GM19372 (cell line): ENCODE data around the gene ANO1.

Source experiments
- ATAC-seq: cut with Tn5 transposase; IDR thresholded peaks from one replicate; pipeline ENCODE4 v1.9.1; 2021; ENCODE audit warnings: mild to moderate bottlenecking, low read depth, moderate library complexity; ENCODE audit not compliant: unreplicated experiment

The ANO1 gene

DNA sequence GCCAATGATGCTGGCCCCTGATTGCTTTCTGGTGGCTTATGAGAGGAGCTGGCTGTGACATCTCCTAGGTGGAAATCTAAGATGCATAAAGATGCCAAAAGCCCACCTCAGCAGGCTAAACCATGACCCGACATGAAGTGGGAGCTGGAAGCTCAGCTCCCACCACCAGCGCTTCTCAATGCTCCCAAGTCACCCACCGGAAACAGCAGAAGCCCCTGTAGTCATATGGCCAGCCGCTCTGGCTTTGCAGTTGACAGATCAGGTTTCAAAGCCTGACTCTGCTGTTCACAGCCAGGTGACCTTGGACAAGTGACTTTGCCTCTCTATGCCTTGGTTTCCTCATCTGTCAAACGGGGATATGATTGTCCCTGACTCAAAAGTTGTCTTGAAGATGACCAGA lies 29.1 kb upstream of the ANO1 start:
- ATAC-seq = no peak

DNA sequence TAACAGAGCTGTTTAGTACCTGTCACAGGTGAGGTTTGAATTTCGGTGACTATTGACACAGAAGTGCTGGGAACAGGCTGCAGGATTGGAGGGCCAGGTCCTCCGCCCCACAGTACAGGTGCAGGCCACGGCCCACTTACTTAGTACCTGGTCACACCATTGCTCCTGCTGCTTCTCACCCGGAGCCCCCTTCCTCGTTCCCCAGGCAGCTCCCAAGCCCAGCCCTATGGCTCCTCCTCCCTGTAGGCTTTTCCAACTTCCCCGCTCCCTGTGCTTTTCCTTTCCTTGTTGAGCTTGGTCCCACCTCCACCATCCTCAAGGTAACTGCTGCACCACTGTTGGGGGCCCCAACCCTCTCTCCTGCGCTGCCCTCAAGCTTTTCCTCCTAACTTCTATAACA lies 27.9 kb upstream of the ANO1 start:
- no peak for ATAC-seq

DNA sequence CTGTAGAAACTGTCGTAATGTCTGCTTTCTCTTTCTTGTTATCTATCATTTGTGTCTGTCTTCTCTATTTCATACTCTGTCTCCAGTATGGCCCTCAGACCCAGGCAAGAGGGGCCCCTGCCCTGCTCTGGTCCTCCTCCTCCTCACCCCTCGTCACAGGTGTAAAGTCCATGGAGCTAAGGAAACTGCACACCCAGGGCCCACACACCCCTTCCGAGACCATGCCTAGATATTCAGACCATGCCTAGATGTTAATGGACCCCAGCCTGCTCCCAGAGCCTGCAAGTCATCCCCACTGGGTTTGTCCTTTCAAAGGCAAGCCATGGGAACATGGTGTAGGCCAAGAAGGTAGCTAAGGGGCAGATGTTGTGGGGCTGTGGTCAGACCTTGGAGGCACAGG lies 24.1 kb upstream of the ANO1 start:
- ATAC-seq = no peak

DNA sequence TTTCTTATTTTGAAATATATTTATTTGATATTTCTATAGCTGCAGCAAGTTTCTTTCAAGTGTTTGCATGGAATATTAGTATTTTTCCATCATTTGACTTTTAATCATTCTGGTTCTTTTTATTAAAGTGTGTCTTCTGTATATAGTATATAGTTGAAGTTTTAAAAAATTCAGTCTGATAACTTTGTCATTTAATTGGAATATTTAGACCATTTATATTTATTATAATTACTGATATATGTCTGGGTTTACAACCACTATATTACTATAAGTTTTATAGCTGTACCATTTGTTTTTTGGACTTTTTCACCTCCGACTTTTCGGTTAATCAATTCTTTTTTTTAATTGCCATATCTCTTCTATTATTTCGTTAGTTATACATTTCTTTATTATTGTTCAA lies 22.7 kb upstream of the ANO1 start:
- no peak for ATAC-seq

DNA sequence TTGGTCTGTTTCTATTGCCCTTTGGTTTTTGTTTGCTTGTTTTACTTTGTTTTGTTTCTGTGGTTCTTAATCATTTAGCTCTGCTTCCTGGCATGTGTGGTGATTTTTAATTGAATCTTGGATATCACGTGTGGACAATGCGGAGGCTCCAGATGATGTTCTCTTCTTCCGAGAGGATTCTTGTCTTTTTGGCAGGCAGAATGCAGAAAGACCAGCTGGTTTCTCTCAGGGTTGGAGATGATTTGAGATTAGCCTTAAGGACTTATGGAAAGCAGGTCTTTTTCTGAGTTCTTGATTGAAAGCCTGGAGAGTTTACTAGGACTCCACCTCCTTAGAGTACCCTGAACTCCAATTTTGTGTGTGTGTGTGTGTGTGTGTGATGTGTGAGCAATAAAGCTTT lies 21.0 kb upstream of the ANO1 start:
- ATAC-seq = no peak

DNA sequence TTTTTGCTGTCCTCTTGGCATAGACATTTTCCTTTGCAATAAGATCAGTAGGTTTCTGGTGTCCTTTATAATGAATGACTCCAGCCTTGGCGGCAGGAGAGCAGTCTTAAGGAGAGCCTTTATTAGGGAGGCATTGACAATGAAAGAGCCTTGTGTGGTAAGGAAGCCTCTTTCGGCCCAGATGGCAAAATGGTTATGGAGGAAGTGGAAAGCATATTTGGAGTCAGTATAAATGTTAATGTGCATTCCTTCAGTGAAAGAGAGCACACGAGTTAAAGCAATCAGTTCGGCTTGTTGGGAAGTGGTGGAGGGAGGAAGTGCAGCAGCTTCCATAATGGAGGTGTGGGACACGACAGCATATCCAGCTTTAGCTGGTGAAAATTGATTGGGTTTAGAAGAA lies 18.1 kb upstream of the ANO1 start:
- ATAC-seq = no peak

DNA sequence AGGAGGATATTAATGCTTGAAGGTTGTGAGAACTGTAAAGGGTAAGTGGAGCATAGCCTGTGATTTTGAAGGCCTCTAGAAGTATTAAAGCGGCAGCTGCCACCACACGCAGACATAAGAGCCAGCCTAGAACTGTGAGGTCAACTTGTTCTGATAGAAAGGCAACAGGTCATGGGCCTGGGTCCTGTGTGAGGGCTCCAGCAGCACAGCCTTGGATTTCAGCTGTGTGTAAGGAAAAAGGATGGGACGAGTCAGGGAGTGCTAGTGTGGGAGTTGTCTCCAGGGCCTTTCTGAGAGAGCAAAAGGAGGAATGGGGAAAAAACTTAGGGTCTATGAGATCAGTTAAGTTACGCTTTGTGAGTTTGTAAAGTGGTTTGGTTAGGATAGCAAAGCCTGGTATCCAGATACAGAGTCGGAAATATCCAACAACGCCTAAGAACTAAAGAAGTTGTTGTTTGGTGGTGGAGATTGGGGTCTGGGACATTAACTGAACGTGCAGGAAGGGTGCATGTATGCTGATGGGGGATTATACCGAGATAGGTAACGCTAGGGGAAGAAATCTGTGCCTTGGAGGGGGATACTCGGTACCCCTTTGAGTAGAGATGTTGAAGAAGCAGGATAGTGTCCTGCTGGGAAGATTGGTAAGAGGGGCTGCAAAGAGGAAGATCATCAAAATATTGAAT lies 17.4 kb upstream of the ANO1 start:
- ATAC-seq = no peak

DNA sequence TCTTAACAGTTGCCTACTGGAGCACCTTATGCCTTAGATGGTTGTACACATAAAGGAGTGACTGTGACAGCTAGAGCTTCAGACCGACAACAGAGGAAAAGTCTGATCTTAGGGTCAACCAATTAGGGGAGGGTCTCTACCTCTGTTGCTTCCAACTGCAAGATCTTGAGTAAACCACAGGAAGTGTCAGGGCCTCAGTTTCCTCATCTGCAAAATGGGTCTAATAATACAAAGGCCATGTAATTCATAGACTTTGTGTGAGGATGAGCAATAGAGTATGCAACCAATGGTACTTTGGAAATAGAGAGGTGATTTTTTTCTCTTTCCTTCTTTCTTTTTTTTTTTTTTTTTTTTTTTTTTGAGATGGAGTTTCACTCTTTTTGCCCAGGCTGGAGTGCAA lies 16.4 kb upstream of the ANO1 start:
- ATAC-seq = no peak

DNA sequence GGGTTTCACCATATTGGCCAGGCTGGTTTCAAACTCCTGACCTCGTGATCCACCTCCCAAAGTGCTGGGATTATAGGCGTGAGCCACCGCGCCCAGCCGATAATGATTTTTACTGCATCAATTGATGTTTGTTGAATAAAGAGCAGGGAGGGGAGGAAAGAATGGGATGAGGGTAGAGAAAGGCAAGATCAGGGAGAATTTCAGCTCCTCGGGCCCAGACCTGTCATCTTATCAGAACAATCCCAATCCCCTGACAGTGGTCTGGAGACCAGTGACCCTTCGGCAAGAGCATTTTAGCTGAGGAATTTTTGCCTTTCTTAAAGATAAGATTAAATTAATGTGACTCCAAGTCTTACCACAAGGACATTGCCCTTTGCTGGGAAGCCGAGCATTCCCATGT lies 15.0 kb upstream of the ANO1 start:
- ATAC-seq = no peak

DNA sequence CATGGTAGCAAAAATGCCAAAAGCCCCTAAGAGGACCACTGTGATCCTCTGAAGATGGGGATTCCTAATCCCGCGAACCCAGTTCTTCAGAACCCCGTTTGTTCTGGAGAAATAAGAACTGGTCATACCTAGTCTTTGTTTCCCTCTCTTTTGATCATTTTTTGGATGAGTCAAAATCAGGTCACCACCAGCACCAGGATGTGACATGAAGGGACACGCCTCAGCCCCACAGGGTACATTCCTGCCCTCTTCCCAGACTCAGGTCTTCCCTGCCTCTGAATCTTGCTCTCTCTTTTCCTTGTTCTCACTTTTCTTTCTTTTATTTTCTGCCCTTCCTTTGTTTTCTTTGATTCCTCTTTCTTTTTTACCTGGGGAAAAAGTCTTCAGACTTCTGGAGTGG lies 14.6 kb upstream of the ANO1 start:
- no peak for ATAC-seq

DNA sequence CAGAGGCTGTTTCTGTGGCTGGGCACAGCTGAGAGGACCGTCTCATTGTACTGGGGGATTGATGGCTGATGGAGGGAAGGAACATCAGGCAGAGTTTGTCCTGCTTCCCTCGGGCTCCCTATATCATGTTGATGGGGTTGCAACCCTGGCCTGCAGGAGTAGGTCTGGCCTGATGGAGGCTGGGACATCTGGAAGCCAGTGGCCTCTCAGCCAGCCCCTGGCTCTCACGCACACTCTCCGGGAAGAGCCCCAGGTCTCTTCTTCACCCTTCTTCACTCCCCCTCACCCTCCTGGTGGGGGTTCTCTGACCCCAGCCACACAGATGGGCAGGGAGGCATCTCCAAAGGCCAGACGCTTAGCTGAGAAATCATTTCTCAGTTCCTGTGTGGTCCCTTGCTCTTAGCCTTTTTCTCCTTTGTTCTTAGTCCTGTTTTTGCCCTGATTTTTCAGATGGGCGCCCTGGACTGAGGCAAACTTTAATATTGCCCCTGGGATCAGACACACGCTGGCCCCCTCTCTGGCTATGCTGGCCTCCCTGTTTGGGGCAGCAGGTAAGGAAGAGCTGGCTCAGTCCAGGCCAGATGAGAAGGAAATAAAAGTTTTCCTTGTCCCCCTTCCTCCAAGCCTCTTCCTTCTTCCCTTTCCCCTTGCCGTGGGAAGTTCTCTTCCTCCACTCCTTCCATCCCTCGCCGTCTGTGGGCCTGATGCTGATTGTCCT lies 13.9 kb upstream of the ANO1 start:
- ATAC-seq = no peak

DNA sequence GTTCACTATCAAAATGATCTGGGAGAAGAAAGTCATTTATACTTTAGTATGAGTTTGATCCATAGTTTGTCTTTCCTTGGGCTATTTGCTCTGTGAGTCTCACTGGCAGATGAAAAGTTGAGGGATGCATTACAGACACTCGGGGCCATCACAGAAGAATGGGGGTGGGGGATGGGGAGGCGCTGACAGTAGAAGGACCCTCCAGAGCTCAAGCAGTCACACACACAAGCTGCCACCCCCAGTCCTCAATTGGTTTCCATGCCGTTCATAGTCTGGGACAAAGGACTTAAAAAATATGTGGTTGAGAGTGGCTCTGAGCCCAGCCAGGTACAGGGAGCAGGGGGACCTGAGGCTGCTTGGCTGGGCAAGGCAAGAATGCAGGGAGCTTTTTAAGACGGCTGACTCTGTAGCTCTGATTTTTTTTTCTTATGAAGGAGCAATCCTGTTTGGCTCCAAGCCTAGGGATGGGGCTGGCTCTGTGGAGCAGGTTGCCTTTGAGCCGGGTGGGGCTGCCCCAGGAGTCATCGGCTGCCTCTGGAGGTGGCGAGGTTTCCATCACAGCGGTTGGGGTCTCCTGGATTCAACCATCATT lies 13.3 kb upstream of the ANO1 start:
- ATAC-seq = no peak

DNA sequence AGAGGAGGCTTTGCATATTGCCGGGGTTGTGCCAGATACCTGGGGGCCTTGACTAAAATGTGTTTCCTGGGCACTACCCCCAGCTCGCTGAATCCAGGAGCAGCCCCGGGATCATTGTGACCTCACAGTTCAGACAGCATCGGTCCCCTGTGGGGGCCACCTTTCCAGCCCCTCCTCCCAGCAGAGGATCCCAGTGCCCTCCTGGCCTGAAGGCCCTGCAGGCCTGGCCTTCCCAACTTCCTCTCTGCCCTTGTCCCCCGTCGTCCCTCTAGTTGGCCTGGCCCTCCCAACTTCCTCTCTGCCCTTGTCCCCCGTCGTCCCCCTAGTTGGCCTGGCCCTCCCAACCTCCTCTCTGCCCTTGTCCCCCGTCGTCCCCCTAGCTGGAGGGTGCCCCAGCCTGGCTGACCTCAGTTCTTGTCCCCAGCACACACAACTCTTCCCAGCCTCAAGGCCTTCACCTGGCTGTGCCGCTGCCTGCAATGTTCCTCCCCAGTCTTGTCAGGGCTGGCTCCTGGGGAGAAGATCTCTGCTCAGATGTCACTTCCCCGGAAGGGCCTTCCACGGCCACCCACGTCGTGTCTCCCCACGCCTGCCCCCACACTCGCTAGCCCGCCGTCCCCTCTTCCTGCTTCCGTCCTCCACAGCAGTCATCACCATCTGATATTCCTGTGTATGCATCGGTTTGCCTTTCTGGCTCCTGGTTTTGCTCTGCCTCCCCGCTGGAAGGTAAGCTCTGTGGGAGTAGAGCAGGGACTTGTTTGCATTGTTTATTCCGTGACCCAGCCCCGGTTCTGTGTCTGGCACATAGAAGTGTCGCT lies 12.6 kb upstream of the ANO1 start:
- ATAC-seq = no peak

DNA sequence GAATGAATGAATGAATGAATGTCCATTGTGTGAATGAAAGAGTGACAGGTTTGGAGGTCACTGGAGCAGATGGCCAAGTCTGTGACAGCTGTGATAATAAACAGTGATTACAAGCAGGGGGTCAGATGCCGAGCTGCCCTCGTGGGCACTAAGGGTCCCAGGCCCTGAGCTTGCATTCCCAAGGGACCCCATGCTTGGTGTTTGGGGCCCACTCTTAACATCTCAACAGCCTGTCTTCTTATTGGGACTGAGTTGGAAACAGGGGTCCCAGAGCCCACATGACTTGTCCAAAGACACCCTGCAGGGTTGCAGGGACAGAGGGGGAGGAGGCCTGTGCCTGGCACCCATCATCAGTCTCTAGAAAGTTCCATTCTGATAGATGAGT lies 12.0 kb upstream of the ANO1 start:
- no peak for ATAC-seq

DNA sequence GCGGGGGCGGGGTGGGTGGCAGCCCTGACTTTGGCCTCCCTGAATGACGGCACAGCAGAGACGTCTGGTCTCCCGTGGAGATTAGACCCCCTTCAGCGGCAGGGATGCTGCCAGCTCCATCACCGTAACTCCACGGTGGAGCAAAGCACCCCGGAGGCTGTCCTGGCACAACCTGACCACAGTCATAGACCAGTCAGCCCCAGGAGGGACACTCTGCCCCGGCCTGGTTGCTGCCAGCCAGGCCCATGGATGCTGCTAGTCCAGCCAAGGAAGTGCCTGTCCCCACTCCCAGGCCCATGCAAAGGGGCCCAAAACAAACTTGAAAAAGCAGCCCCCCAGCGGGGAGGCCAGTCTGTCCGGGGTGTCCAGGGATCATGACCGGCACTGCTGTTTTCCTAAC lies 11.5 kb upstream of the ANO1 start:
- ATAC-seq = no peak

DNA sequence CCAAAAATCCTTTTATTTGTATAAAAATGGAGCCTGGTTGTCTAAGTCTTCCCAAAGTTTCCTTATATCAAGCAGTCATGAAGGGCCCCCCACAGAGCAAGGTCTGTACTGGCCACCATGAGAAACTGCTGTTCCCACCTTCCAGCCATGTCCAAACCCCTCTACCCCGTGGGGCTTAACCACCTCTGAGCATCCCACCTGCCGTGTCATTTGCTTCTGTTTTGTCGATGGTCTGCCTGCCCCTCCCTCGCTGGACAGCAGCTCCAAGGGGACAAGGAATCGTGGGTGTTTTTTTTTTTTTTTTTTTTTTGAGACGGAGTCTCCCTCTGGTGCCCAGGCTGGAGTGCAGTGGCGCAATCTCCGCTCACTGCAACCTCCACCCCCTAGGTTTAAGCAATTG lies 11.1 kb upstream of the ANO1 start:
- ATAC-seq = no peak

DNA sequence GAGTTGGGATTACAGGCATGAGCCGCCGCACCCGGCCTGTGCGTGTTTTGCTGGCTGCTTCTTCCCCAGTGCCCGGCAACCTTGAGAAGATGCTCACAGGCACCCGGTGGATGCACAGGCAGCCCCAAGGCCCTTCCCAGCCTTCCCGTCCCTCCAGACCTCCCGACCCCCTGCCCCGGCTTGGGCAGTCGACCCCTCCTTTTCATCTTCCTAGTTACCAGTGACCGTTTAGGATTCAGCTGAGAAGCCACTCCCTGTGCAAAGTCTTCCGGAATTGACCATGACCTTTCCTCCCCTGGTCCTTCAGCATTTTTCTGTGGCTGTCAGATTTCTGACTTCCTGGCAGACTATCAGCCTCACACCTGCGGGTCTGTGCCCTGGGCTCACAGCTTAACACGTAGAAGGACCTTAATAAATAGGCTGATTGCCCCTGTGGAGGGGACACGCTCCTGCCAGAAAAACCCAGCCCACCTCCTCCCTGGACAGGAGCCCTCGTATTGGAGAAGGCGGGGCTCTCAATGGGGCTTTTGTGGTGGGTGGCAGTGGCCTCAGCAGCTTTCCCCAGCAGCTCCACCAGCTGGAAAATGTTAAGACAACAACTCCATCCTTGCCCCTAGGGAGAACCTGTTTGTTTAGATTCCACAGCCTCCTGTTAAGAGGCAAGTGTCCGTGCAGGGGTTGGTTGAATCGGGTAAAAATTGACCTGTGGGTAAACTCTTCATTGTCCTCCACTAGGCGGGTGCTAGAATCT lies 10.4 kb upstream of the ANO1 start:
- ATAC-seq = no peak

DNA sequence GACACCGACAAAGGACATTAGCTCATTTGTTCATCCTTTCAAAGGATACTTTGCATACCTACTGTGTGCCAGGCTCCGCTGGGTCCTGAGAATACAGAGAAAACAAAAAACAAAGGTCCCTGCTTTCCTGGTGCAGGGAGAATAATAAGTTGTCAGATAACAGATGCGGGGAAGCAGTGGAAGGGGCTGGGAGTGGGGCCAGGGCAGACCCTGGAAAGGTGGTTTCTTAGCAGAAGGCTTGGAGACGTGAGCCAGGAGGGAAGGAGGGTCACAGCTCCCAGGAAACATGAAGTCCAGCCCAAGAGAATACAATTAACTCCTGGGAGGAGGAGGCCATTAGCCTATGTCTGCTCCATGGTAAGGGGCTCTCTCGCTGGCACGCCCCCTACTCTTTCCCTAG lies 9.8 kb upstream of the ANO1 start:
- ATAC-seq = no peak

DNA sequence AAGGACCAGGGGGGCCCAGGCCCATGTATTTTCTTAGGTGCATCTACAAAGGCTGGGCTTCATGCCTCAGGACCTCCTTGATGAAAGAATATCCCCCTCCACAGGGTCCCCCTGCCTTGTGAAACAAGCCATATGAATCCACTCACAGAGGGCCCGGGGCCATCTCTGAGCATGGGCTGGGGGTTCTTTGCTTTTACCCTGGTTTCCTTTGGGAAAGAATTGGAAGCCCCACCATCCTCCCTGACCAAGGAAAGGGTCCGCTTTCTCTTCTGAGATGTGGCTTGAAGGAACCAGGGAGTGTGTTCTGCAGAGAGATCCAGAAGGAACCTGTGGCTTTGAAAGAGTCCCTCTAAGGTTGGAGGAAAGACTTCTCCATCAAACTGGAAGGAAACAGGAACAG lies 9.2 kb upstream of the ANO1 start:
- no peak for ATAC-seq

DNA sequence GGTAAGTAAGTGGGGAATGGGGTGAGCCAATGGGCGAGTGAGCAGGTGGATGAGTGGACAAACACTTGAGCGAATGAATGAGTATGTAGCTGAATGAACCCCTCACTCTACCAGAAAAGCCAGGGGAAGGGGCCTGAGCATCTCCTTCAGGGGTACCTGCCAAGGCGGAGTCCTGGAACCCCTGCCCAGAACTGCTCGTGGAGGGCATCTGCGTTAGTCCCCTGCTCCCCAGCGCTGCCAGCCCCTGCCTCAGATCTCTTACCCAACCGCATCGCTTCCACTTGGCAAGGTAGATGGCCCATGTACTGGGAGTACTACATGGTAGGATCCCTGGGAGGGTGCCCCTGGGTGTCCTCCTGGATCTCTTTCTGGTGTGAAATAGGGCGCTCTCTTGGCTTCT lies 7.4 kb upstream of the ANO1 start:
- ATAC-seq = no peak

DNA sequence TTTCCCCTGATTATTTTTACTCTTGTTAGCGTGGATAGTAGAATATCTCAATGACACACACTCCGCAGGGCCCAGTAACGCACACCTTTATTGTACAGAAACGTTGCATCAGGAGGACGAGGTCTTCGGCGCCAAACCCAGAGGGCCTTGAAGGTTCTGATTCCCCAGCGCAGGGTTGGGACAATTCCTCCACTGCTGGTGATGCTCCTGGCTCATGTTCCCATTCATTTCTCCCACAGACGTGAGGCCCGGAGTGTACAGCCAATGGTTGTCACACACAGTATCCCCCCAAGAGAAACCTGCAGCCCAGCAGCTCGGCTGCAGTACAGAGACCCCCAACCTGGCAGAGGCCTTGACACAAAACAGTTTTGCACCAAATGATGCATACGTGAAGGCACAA lies 6.1 kb upstream of the ANO1 start:
- ATAC-seq = no peak
